ENCODE measurements around the gene CPT1C.

The CPT1C gene

GRCh38 chr19:49744946-49745381 is 54.0 kb downstream of the CPT1C start:
- Histone ChIP-seq H2BK120ac (ENCODE audit: insufficient read depth, low read length, poor library complexity) (no peak overlapping the region), H3K4me3 (ENCODE audit: low read depth, low read length) (no peak overlapping the region), H2BK12ac (ENCODE audit: low read length) (no peak overlapping the region), H3K4ac (ENCODE audit: low read depth, low read length) (no peak overlapping the region), H3K9me3 (ENCODE audit: insufficient read depth, low read depth, low read length) (peaks cover 9% of the 10 kb centered on the region), H3K14ac (ENCODE audit: low read length) (no peak overlapping the region), H3K79me2 (ENCODE audit: control insufficient read depth, insufficient read depth, low read length, poor library complexity) (no peaks in the 10 kb centered on the region), H3K18ac (ENCODE audit: low read length) (no peak overlapping the region), H3K23ac (ENCODE audit: low read length) (no peak overlapping the region), H3K27me3 (ENCODE audit: insufficient read depth, low read length) (no peaks in the 10 kb centered on the region), H4K91ac (ENCODE audit: low read depth, low read length) (no peak overlapping the region), H3K79me1 (ENCODE audit: low read length) (no peaks in the 10 kb centered on the region), H3K4me1 (ENCODE audit: control insufficient read depth in 1 of 2, insufficient read depth in 2 of 2, low read length in 2 of 2) (no peaks in the 10 kb centered on the region), H4K12ac (ENCODE audit: low read depth, low read length) (no peak overlapping the region), H2AFZ (ENCODE audit: insufficient read depth, low read length, poor library complexity) (no peak overlapping the region), H4K8ac (ENCODE audit: low read depth, low read length) (no peak overlapping the region), H3K36me3 (ENCODE audit: control insufficient read depth in 1 of 2, insufficient read depth in 2 of 2, low read length in 2 of 2) (no peaks in the 10 kb centered on the region), H3K9ac (ENCODE audit: low read length) (no peak overlapping the region), H3K4me2 (ENCODE audit: low read length) (no peak overlapping the region), H2BK5ac (ENCODE audit: low read depth, low read length, poor library complexity) (no peak overlapping the region), H2AK5ac (ENCODE audit: low read length) (no peak overlapping the region), H3K27ac (ENCODE audit: low read depth, low read length) (no peak overlapping the region)
- WGBS (ENCODE audit: extremely low coverage, insufficient coverage, insufficient read length): no CpG with 5 or more reads among the region's 23 CpGs
- no peak for DNase-seq

GRCh38 chr19:49746206-49746958 is 55.5 kb downstream of the CPT1C start:
- H3K79me1 ChIP-seq (ENCODE audit: low read length): no peaks in the 10 kb centered on the region
- H3K14ac ChIP-seq (ENCODE audit: low read length): no peak overlapping the region
- H4K91ac ChIP-seq (ENCODE audit: low read depth, low read length): no peak overlapping the region
- no peak overlapping the region for H2BK12ac ChIP-seq (ENCODE audit: low read length)
- no peak overlapping the region for H3K9ac ChIP-seq (ENCODE audit: low read length)
- no peak overlapping the region for H3K4me3 ChIP-seq (ENCODE audit: low read depth, low read length)
- no peaks in the 10 kb centered on the region for H3K36me3 ChIP-seq (ENCODE audit: control insufficient read depth in 1 of 2, insufficient read depth in 2 of 2, low read length in 2 of 2)
- WGBS (ENCODE audit: extremely low coverage, insufficient coverage, insufficient read length): no CpG with 5 or more reads among the region's 52 CpGs
- H3K23ac ChIP-seq (ENCODE audit: low read length): no peak overlapping the region
- H3K18ac ChIP-seq (ENCODE audit: low read length): no peak overlapping the region
- no peak overlapping the region for H3K27ac ChIP-seq (ENCODE audit: low read depth, low read length)
- H4K8ac ChIP-seq (ENCODE audit: low read depth, low read length): no peak overlapping the region
- H2AK5ac ChIP-seq (ENCODE audit: low read length): no peak overlapping the region
- H2AFZ ChIP-seq (ENCODE audit: insufficient read depth, low read length, poor library complexity): no peak overlapping the region
- H3K4ac ChIP-seq (ENCODE audit: low read depth, low read length): no peak overlapping the region
- no peak overlapping the region for H3K4me2 ChIP-seq (ENCODE audit: low read length)
- DNase-seq: peak; percentile 98 to 99
- H3K79me2 ChIP-seq (ENCODE audit: control insufficient read depth, insufficient read depth, low read length, poor library complexity): no peaks in the 10 kb centered on the region
- H3K4me1 ChIP-seq (ENCODE audit: control insufficient read depth in 1 of 2, insufficient read depth in 2 of 2, low read length in 2 of 2): no peaks in the 10 kb centered on the region
- peaks cover 9% of the 10 kb centered on the region for H3K9me3 ChIP-seq (ENCODE audit: insufficient read depth, low read depth, low read length)
- no peak overlapping the region for H4K12ac ChIP-seq (ENCODE audit: low read depth, low read length)
- no peak overlapping the region for H2BK5ac ChIP-seq (ENCODE audit: low read depth, low read length, poor library complexity)
- H3K27me3 ChIP-seq (ENCODE audit: insufficient read depth, low read length): no peaks in the 10 kb centered on the region
- H2BK120ac ChIP-seq (ENCODE audit: insufficient read depth, low read length, poor library complexity): no peak overlapping the region

DNA sequence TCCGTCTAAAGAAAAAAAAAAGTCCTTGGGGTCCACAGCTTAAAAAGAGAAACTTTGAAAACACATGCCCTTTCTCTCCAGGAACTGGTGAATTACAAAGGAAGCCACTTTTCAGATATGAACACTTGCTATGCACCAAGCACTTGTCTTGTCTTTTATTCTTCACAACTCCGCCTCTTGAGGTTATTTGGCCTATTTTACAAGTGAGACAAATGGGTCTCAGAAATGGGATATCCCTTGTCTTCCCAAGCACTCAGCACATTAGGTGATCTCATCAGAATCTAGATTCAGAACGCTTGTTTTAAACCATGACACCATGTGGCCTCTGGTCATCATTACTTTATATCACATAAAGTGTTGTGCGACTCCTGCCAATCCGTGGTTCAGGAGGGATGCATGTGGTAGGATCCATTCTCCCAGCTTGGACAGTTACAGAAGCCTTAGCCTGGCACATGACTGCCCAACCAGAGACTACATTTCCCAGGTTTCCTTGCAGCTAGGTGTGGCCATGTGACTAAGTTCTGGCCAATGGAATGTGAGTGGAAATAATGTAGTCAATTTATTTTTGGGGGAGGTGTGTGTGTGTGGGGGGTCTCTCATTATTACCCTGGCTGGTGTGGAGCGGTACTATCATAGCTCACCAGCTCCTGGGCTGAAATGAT is 58.3 kb downstream of the CPT1C start:
- no peak overlapping the region for H2BK12ac ChIP-seq (ENCODE audit: low read length)
- no CpG with 5 or more reads among the region's 6 CpGs for WGBS (ENCODE audit: extremely low coverage, insufficient coverage, insufficient read length)
- H2BK120ac ChIP-seq (ENCODE audit: insufficient read depth, low read length, poor library complexity): no peak overlapping the region

DNA sequence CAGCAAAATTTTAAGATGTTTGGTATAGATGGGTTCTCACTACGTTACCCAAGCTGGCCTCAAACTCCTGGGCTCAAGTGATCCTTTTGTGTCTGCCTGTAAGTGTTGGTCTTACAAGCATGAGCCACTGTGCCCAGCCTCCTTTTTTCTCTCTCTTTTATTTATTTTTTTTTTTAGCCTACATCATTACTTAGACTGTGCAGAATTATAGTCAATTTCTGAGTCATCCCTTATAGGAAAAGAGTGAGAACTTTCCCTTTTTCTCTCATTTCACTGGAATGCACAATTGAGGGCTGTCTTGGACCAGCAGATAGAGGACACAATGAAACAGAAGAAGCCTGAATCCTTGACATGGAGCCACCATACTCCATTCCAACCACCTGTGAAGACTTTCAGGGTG is 58.9 kb downstream of the CPT1C start:
- H3K9ac ChIP-seq (ENCODE audit: low read length): no peak overlapping the region
- no peaks in the 10 kb centered on the region for H3K79me1 ChIP-seq (ENCODE audit: low read length)
- no peak for DNase-seq
- no peaks in the 10 kb centered on the region for H3K4me1 ChIP-seq (ENCODE audit: control insufficient read depth in 1 of 2, insufficient read depth in 2 of 2, low read length in 2 of 2)
- H2BK5ac ChIP-seq (ENCODE audit: low read depth, low read length, poor library complexity): no peak overlapping the region
- no peak overlapping the region for H3K4me2 ChIP-seq (ENCODE audit: low read length)
- H4K12ac ChIP-seq (ENCODE audit: low read depth, low read length): no peak overlapping the region
- H2BK120ac ChIP-seq (ENCODE audit: insufficient read depth, low read length, poor library complexity): no peak overlapping the region
- no peak overlapping the region for H2AK5ac ChIP-seq (ENCODE audit: low read length)
- H3K79me2 ChIP-seq (ENCODE audit: control insufficient read depth, insufficient read depth, low read length, poor library complexity): no peaks in the 10 kb centered on the region
- H3K14ac ChIP-seq (ENCODE audit: low read length): no peak overlapping the region
- no CpG with 5 or more reads among the region's 1 CpG for WGBS (ENCODE audit: extremely low coverage, insufficient coverage, insufficient read length)
- no peak overlapping the region for H2BK12ac ChIP-seq (ENCODE audit: low read length)
- H4K91ac ChIP-seq (ENCODE audit: low read depth, low read length): no peak overlapping the region
- H2AFZ ChIP-seq (ENCODE audit: insufficient read depth, low read length, poor library complexity): no peak overlapping the region
- no peaks in the 10 kb centered on the region for H3K36me3 ChIP-seq (ENCODE audit: control insufficient read depth in 1 of 2, insufficient read depth in 2 of 2, low read length in 2 of 2)
- H3K9me3 ChIP-seq (ENCODE audit: insufficient read depth, low read depth, low read length): peaks cover 12% of the 10 kb centered on the region
- no peak overlapping the region for H3K23ac ChIP-seq (ENCODE audit: low read length)
- no peak overlapping the region for H4K8ac ChIP-seq (ENCODE audit: low read depth, low read length)
- H3K27me3 ChIP-seq (ENCODE audit: insufficient read depth, low read length): no peaks in the 10 kb centered on the region
- no peak overlapping the region for H3K18ac ChIP-seq (ENCODE audit: low read length)
- no peak overlapping the region for H3K4ac ChIP-seq (ENCODE audit: low read depth, low read length)
- H3K27ac ChIP-seq (ENCODE audit: low read depth, low read length): no peak overlapping the region
- H3K4me3 ChIP-seq (ENCODE audit: low read depth, low read length): no peak overlapping the region

More for the DNA sequence above, 58.3 kb downstream of the CPT1C start:
- H3K36me3 ChIP-seq (ENCODE audit: control insufficient read depth in 1 of 2, insufficient read depth in 2 of 2, low read length in 2 of 2): no peaks in the 10 kb centered on the region
- H4K8ac ChIP-seq (ENCODE audit: low read depth, low read length): no peak overlapping the region
- no peak overlapping the region for H3K18ac ChIP-seq (ENCODE audit: low read length)
- no peak overlapping the region for H3K14ac ChIP-seq (ENCODE audit: low read length)
- no peak overlapping the region for H3K23ac ChIP-seq (ENCODE audit: low read length)
- no peaks in the 10 kb centered on the region for H3K27me3 ChIP-seq (ENCODE audit: insufficient read depth, low read length)
- no peaks in the 10 kb centered on the region for H3K4me1 ChIP-seq (ENCODE audit: control insufficient read depth in 1 of 2, insufficient read depth in 2 of 2, low read length in 2 of 2)
- H4K12ac ChIP-seq (ENCODE audit: low read depth, low read length): no peak overlapping the region
- no peak overlapping the region for H2AK5ac ChIP-seq (ENCODE audit: low read length)
- H3K4ac ChIP-seq (ENCODE audit: low read depth, low read length): no peak overlapping the region
- peak in 1 of 2 donors; percentile 29 for DNase-seq
- peaks cover 11% of the 10 kb centered on the region for H3K9me3 ChIP-seq (ENCODE audit: insufficient read depth, low read depth, low read length)
- no peak overlapping the region for H3K9ac ChIP-seq (ENCODE audit: low read length)
- no peak overlapping the region for H3K4me2 ChIP-seq (ENCODE audit: low read length)
- H3K79me1 ChIP-seq (ENCODE audit: low read length): no peaks in the 10 kb centered on the region
- no peak overlapping the region for H2BK5ac ChIP-seq (ENCODE audit: low read depth, low read length, poor library complexity)
- no peaks in the 10 kb centered on the region for H3K79me2 ChIP-seq (ENCODE audit: control insufficient read depth, insufficient read depth, low read length, poor library complexity)
- H4K91ac ChIP-seq (ENCODE audit: low read depth, low read length): no peak overlapping the region
- no peak overlapping the region for H2AFZ ChIP-seq (ENCODE audit: insufficient read depth, low read length, poor library complexity)
- H3K27ac ChIP-seq (ENCODE audit: low read depth, low read length): no peak overlapping the region
- H3K4me3 ChIP-seq (ENCODE audit: low read depth, low read length): no peak overlapping the region
